T-helper 2 cell treated with Interferon-gamma antibody and Interleukin-4, amounts not matched to agents 100 ng/mL and 5 ng/mL, for 36 hours (primary cell): Measurements from ENCODE around the gene IFT43. TPM values are rescaled to one million over a fixed set of nuclear protein-coding genes. Genes with fewer than 3 reads are reported as not detected.

Experiments
- intact Hi-C: fragments of 100-400 bp; cut with micrococcal nuclease; formaldehyde crosslinking; loops from one replicate; pipeline ENCODE4 v1.15.1; 2023
- total RNA-seq: library from RNA; stranded (reverse); gene quantifications from 2 replicates; pipeline ENCODE4 v1.2.3, GENCODE V29; 2022

The IFT43 gene
- total RNA-seq, 1 donor from 2014 or later, result 5.0 TPM

DNA sequence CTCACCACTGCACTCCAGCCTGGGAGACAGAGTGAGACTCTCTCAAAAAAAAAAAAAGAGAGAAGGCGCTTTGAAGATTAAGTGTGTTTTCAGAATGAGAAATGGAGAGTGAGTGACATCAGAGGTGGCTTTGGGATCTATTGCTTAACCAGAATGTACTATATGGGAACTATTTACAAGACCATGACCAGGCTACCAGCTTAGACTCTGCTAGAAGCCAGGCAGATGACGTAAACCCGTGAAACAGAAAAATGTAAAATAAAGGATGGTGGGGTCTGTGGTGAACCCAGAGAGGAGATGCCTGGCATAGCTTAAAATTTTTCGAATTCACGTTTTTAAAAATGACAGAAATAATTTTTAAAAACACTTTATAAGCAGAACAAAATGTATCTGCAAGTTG is 82.0 kb downstream of the IFT43 start:
- intact Hi-C loops, result no loop called here

DNA sequence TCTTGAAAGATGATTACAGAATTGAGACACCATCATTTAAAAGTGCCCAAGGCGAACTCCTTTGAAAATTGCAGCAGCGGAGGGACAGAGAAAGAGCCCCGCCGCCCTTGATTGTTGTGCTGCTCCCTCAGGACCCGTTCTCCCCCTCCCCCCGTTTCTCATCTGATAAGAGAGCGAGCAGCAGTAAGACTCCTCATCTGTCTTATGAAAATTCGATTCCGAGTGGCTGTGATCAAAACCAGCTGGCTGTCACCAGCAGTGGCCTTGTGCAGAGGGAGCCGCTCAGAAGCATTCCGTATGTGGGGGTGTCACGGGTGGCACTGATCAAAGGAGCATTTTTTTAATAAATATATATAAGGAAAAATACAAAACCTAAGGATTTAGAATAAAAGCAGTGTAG is 88.2 kb downstream of the IFT43 start:
- intact Hi-C loops, result no loop called here

DNA sequence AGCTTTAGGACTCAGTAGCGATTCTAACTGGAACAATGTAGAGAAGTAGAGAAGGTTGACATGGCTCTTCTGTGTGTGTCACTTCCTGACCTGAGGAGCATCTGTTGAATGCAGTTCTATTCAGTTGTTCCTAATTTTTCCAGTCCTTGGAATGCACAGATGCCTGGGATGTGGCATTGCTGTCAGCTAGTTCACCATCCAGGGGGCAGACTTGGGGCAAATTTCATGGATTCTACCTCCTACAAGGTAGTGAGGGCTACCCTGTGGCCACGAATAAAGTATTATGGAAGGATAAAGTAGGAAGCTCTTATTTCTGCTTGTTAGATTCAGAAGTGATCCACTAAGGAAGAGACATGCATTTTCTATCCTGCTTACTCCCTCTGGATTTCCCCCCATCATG is 91.8 kb downstream of the IFT43 start:
- intact Hi-C loops, result no loop called here

DNA sequence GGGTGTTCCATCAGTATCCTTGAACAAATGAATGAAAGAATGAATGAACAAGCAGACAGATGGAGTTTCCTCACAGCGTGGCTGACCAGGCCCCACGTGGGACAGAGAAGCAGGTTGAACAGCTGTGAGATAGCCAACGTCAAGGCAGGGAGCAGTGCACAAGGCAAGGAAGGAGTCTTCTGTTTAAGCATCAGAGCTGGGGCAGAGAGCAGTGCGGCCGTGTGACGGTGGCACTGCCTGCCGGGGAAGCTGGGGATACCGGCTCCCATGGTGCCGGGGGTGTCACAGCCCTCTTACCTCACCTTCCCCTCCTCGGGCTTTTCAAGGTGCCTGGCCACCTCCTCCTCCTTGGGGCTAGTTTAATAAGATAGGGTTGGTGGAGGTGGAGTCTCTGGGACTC is 92.9 kb downstream of the IFT43 start:
- intact Hi-C loops, result no loop called here

DNA sequence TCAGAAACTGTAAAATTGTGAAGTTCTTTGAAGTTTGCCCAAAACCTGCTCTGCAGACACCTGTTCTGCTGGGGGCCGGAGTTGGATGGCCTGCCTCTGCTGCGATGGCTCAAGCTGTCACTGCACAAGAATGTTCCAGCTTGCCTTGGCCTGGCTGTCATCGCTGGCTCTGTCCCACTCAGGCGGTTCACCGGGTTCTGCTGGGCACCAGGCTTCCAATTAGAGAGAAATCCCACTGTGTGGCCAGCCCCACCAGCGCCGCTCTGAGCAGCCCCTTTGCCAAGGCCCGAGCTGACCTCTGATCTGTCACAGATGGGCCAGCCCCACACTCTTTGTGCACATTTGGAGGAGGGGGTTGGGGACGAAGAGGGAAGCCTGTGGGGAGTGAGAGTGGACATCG is 94.5 kb downstream of the IFT43 start:
- intact Hi-C loops, result no loop called here

DNA sequence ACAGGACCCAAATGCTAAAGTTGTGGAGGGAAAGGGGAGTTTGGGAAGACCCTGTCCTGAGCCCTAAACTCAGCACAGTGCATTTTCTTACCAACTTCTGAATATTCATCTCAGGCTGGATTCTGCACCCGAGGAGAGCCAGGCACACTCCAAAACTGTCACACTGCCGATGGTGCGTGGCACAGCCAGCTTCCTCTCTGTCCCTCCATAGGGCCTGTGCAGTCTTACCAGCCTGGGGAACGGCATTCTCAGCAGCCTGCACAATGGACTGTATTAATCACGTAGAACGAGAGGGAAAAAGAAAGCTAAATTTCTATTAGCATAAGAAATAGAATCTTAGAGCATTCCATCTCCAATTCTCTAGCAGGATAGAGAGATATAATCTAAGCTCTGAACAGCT is 94.9 kb downstream of the IFT43 start:
- intact Hi-C loops, result no loop called here

DNA sequence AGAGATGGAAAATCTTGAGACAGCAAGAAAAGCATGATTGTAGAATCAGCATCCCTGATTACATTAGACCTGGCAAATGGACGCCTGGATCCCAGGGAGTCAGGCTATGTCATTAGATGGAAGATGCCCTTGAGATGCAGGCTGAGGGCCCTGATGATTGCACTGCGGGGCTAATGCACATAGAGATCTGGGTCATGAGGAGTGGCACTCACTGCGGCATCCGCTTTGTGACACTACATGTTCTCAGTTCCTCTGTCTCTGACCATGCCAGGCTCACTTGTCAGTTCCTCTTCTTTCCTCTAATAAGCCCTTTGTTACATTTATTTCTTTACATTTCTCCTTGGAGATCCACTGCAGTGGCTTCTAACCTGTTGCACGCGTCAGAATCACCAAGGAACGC is 96.1 kb downstream of the IFT43 start:
- intact Hi-C loops, result no loop called here

DNA sequence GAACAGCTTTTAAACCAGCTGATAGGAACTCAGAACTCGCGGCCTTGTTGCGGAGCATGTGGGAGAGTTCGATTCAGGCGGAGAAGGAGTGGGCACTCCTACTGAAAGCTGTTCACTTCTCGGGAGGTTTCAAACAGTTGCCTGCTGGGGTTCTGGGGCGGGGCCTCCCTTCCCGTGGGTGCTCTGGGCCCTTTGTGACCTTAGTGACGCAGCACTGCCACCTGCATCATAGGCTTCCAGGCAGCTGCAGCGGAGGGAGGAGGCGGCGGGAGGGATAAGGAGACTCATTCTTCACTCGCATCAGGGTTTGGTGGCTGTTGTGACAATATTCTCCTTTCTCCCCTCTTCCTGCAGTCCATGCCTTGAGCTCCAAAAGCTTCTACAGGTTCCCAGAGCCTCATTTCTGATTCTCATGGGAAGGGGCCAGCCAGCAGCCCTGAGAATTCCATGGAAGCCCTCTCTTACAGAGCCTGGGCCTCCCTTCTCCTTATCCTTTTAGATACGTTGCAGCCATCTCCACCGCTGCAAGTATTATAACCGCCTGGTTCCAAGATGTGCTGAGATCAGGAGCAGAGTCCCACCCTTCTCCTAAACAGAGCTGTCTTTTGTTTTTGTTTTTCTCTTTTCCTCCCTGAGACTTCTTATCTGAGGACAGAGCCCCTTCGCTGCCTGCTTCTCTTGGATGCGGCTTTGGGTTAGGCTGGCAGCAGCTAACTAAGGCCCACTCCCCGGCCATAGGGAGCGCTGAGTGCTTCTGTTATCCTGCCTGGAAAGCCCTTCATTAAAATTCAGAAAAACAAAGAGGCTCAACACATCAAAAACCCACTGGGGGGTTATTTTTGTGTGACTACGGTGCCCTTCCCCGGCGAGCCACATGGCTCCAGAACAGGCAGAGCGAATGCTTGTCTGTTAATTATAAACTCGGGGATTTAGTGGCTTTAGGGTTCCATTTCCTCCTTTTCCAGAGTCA is 98.5 kb downstream of the IFT43 start:
- intact Hi-C loops, result no loop called here

DNA sequence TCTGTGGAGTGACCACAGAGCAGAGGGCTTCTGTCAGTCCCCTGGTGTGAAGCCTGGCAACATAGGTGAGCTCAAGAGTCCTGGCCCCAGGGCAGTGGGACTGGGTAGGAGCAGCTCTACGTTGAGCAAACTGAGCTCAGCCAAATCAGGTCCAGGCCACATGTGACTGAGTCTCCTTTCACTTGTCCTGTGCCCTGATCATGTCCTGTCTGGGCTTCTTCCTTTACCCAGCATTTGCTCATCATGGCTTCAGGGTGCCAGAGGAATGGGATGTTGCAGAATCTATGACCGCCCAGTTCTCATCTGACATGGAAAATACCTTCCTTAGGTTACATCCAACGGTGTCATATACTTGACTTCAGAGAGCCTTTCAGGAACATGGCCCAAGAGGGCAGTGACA is 99.8 kb downstream of the IFT43 start:
- intact Hi-C loops, result no loop called here

DNA sequence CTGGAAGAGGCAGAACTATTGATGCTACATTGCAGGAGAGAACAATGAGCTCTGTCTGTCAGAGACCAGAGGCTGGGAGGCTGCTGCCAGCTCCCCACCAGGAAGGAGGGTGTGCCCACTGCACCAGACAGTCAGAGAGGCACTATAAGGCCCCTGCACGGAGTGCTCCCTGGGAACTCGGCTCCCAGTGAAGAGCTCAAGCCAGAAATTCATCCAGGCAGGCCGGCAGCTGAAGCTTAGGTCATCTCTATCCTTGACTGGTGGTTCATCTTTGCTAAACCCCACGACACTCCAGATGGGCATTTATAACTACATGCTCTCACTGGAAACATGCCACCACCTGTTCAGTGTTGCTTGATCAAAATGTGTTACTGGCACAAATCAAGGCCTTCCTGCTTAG is 101.1 kb downstream of the IFT43 start:
- intact Hi-C loops, result no loop called here

DNA sequence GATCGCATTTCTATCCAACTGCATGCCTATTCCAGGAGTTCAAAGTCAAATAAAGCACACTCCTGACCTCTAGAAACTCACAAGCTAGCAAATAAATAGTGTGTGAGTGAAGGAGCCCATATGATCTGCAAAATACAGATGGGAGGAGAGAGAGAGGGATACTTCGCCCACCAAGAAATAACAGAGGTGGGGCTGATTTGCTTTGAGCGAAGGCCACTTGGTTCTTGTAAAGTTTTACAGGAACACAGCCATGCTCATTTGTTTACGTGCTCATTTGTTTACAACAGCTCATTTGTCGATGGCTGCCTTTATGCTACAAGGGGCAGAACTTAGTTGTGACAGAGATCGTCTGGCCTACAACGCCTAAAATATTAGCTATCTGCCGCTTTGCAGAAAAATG is 102.8 kb downstream of the IFT43 start:
- intact Hi-C loops, result no loop called here

DNA sequence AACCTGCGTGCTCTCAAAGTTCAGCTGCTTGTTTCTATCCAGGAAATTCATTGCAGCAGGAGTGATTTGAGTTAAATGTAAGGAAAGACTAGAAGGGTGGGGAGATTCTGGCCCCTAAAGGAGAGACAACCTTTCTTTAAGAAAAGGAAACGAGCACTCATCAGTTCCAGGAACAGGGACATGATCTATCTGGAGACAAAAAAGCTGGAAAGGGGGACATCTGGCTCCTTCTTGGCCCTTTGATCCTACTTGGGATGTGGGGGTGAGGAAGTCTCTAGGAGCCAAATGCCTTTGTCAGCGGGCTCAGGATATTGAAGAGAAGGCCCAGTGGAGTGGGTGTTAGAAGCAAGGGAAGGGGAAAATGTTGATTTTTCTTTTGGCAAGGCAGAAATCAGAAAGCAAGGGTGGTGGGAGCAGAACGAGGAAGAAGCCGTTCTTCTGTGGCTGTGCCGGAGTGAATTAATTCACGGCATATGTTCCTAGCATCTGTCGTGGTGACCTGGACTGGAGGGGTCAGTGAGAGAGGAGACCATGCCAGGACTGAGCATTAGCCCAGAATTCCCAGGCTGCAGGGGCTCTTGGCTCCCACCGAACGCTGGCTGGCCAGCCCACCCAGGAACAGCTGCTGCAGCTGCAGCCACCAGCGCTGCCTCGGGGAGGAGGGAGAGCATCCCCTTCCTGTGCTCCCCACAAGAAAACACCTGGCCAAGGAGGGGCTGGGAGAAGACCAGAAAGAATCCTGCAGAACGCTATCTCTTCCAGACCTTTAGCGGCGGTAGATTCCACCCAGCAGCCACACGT is 103.4 kb downstream of the IFT43 start:
- intact Hi-C loops, result no loop called here

DNA sequence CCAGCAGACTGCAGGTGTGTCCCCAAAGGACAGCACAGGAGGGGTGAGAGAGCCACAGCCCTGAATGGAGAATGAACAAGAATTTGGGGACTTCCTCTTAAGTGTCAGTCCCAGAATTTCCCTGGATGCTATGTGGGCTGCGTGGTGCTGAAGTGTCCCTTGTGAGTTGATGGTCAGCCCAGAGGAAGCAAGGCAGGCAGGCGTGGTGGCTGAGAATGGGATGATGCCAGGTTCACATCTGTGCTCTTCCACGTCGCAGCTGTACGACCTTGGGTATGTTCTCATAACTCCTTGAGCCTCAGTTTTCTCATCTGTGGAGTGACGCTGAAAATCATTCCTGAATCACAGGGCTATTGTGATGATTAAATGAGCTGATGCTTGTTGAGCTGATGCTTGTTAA is 104.0 kb downstream of the IFT43 start:
- intact Hi-C loops, result no loop called here

DNA sequence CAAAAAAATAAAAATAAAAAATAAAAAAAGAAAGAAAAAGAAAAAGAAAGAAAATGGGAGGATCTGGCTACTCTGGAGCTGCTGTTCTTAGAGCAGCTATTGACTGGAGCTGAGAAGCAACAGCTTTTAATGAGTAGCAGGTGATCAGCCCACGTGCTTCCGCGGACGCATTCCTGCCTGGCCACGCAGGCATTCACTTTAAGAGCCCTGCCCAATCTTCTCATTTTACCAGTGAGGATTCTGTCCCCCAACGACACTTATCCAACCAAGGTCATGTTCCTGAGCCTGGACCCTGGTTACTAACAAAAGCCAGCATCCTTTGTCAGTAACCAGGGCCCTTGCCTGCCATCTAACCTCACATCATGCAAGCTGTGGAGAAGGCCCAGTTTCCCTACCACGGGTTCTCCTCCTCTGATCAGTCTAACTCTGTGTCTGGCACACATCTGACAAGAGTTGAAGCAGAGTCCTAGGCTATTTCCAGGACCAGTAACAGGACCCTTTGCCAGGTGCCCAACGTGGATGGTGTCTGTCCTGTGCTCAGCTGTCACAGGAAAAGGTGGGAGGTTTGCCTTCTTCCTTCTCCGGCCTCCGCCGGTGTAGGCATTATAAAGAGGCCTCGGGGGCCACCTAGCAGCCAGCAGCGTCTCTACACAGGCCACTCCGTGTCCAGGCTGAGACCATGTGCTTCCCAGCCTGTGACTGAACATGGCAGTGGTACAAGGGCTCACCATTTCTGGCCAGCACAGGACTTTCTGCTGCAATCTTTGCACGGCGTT is 105.2 kb downstream of the IFT43 start:
- intact Hi-C loops, result no loop called here

DNA sequence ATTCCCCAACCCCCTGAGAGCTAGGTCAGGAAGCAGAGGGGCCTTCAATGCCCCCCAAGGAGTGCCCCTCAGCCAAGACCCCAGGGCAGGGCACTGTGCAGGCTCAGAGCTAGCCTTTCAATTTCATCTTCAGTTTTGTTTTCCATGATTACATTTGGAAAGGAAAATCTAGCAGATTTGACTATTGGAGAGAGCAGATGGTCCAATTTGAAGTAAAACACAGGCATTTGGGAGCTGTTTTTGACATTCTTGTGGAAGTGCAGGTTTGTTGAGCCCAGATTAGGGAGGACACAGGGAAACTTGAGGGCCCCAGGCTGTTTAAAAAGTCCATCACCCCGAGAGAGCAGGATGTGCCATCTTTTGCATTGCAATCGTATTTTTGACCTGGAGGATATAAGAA is 107.5 kb downstream of the IFT43 start:
- intact Hi-C loops, result no loop called here

DNA sequence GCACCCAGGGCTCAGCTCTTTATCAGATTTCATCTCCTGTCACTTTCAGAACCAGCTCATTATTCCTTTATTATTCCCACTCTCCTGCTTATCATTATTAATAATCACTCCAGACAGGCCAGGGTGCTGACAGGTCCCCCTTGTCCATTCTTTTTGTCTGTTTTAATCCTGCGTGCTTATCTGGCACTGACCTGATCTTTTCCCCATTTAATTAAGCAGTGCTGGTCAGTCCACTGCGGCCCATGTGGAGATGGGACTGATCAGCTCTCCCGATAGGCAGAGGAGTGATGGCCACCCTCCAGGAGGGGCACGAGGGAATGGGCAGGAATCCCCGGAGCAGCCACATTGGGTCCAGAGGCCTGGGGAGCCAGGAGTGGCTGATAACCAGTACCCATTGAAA is 110.7 kb downstream of the IFT43 start:
- intact Hi-C loops, result no loop called here

DNA sequence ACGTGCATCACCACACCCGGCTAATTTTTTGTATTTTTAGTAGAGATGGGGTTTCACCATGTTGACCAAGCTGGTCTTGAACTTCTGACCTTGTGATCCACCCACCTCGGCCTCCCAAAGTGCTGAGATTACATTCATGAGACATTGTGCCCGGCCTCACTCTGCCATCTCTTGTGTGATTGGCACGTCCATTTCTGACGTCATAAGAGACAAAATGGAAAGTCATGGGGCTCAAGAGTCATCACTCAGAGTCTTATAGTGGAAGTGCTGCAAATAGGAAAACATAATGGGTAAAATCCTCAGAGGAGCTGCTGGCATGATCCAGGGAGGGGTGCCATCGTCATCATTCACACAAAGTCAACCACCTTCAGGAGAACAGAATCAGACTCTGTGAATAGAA is 112.0 kb downstream of the IFT43 start:
- intact Hi-C loops, result no loop called here

DNA sequence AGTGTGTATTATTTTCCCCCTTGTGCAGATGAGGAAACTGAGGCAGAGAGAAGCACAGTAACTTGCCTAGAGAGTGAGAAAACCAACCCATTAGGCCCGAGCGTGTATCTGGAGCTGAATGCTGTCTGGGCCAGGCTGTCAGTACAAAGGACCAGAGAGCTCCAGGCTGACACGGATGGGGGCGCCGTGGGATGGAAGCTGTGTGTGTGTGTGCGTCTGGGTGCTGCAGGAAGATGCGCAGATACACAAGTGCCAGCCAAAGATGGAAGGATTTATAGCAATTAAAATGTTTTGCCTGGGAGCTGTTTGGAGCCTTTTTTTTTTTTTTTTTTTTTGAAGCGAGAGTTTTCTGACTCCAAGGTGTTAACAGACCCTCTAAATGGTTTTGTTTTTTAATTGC is 112.5 kb downstream of the IFT43 start:
- intact Hi-C loops, result no loop called here

DNA sequence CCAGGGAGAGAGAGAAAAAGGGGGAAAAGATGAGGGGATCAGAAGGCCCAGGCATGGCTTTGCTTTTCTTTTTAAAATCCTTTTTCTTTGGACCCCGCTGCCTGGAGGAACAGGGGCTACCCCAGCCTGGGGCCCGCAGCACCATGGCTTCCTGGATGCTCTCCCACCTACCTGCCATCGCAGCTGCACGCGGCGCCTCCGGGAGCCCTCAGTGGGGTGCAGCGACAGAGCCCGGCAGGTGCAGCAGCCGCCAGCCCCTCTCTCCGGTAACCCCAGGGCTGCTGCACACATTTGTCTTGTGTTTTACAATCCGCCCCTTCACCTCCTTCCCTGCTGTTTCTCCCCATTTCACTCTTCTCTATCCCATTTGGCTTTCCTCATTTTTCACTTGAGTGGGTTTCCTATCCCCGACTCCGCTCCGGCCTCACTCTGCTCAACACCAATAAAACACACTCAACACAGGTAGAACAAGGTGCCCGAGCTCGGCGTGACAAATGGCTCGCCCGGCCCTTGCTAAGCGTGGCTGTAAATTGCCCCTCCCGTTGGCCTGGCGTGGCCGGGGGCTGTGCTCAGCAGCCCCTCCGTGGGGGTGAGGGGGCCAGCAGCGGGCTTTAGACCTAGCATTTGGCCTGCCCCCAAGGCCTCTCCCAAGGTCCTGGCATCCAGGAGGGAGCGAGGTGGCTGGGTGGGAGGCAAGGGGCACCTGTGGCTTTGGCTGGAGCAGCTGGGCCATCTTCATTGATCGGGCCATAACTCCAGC is 113.5 kb downstream of the IFT43 start:
- intact Hi-C loops, result no loop called here

DNA sequence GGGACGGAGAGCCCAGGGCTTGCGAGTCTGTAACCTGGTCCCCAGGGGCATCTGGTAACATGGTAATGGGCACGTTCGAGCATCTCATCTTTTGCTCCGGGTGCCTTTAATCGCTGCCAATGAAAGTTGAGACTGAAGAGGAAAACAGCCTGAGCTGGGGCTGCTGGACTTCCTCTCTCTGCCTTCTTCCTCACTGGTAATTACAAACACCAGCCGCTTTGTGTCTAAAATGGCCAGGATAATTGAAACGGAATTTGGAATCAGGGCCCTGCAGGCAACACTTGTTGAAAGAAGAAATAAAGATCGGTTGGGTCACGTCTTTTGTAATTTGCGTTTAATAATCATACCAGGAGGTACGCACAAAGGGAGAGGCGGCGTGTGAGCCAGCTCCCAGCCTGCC is 114.7 kb downstream of the IFT43 start:
- intact Hi-C loops, result no loop called here
